Activated effector memory CD4-positive, alpha-beta T cell treated with anti-CD3 and anti-CD28 coated beads, Interleukin-2, amount 50 U/mL, for 16 hours (primary cell): ENCODE results near the gene VAPB.
"Not testable (repeated sequence)": the region's sequence is repeated elsewhere in the genome, so short reads cannot be mapped to it uniquely, and the experiment has no call there.

Experiments used
- DNase-seq: peaks from one replicate; pipeline ENCODE4 v3.0.0-alpha.2; 2020

Gene VAPB

DNA sequence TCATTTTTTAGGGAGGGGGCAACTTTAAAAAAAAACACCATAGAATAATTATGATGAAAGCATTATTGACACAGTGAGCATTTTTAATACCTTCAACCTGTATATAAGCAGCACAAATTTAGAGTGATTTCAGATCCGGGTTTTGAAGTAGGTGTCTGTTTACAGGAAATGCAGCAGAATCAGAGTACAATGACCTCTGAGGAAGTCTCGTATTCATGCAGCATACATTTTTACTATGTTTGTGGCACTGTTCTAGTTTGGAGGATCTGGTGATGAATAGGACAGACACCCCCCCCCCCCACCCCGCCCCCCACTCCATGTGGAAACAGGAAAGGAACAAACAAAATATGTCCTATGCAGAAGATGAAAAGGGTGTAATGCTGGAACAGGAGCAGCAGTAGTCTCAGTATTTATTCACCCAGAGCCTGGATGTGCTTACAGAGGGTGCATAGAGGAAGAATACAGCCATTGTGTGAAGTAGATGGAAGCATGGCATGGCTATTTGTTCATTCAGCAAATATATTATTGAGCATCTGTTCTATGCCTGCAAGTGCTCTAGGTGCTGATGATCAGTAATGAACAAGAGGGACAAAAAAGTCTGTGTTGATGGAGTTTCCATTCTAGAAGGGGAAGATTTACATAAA, 19.7 kb downstream of the VAPB start:
- DNase-seq, result no peak

DNA sequence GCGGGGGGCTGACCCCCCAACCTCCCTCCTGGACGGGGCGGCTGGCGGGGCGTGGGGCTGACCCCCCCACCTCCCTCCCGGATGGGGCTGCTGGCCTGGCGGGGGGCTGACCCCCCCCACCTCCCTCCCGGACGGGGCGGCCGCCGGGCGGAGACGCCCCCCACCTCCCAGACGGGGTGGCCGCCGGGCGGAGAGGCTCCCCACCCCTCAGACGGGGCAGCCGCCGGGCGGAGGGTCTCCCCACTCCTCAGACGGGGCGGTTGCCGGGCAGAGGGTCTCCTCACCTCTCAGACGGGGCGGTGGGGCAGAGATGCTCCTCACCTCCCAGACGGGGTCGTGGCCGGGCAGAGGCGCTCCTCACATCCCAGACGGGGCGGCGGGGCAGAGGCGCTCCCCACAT, 25.2 kb downstream of the VAPB start:
- DNase-seq, result not testable (repeated sequence)

DNA sequence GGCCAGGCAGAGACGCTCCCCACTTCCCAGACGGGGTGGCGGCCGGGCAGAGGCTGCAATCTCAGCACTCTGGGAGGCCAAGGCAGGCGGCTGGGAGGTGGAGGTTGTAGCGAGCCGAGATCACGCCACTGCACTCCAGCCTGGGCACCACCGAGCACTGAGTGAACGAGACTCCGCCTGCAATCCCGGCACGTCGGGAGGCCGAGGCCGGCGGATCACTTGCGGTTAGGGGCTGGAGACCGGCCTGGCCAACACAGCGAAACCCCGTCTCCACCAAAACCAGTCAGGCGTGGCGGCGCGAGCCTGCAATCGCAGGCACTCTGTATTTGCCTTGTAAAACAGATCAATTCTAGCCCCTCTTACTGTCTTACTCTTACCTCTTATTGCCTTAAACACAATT, 25.8 kb downstream of the VAPB start:
- DNase-seq, result not testable (repeated sequence)

DNA sequence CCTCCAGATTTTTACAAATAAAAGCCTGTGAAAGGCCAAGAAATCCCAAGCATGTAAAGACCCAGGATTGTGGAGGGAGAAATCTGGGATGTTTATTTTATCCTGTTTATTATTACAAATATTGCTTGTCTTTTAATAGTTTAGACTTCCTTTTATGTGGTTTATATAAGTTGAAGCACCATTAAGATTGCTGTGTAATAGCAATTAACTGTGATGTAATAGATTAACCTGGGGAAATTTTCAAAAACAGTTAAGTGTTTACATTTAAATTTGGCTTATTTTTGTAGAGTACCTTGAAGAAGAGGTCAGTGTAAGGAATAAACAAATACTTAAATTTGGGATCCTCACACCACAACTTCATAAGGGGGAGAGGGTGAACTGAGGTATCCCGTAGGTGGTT, 27.0 kb downstream of the VAPB start:
- no peak for DNase-seq

DNA sequence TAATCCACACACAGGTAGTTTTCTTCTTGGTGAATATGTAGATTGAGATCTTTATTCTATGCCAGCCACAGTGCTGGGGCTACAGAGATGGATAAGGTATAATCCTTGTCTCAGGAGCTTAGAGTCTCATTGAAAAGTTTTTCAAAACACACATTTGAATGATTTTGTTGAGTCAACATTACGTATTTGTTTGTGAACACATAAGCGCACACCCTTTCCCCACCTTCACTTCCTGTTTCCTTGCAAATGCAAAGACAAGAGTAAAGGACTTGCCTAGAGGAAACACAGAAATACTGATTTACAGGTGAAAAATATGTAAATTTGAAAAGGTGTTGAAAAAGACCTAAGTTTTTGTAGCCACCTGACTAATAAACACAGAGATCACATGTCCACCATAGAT, 27.8 kb downstream of the VAPB start:
- no peak for DNase-seq

DNA sequence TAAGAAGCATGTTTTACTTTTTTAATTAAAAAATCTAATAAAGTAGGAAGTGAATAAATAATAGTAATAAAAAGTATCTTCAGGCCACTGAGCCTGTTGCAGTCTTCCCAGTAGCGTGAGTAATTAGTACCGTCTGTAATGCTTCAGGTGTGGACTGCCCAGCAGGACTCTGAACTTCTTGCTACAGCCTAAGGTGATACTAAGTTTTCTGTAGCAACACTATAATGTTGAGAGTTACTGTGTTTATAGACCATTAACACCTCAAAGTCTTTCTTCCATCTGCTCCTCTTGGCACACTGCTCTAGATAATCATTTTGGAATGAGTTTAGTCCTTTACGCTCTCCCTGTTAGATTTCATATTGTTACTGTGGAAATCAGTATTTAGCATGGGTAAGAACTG, 28.4 kb downstream of the VAPB start:
- no peak for DNase-seq

DNA sequence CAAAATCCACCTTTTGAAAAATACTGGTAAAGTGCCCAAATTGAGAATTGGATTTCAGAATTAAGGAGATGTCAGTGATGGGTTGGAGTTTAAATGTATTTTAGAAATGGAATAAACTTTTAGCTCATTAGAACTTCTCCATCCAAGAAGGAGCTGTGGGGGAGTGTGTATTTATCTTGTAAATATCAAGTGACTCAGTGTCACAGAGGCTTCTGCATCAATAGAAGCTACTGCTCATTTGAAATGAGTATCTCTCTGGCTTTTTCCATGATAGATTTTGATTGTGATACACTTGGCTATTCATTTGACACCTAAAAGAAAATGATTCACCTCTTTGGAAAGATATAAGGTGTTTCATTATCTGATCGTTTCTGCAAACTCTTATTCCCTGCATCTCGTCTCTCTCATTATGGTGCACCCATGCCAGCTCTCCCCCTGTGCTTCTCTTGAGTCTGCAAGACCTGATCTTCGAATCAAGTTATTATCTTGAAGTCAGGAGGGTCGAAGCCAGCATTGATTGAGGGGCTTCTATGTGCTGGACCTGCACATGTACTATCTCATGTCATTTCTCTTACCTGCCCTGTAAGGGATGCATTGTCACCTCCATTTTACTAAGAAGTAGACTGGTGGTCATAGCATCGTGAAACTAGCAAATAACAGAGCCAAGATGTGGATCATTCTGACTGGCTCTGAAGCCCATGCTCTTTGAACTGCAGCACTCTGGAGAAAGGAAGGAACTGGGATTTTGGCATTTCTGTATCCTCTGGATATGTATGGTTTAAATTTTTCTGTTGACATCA, 30.1 kb downstream of the VAPB start:
- DNase-seq, result no peak

DNA sequence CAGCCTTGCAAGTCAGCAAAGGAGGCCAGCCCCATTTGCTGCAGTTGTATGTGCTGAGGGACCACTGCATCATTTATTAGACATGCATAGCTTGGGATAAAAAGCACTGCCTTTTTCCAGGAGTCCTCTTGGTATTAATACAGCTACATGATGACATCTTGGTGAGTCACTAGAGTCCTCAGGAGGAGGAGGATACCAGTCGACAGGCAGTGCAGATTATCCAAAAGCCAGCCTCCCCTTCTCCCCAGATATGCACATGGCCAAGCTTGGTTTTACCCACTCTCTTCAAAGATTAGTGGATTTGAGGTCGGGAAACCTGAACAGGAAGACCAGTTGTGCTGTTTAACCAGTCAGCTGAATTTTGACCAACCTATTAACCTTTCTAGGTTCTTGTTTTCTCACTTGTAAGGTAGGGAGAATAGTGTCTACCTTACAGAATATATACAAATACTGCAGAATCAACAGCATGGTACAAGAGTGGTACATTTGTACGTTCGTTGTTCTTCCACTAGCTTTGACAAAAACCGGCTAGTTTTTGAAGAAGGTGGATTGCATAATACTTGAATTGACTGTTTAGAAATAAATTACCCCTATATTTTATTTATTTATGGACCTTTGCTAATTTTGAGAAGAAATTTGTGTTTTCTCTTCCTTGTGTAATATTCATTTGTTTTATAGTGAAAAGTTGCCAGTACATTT, 31.9 kb downstream of the VAPB start:
- DNase-seq, result no peak

DNA sequence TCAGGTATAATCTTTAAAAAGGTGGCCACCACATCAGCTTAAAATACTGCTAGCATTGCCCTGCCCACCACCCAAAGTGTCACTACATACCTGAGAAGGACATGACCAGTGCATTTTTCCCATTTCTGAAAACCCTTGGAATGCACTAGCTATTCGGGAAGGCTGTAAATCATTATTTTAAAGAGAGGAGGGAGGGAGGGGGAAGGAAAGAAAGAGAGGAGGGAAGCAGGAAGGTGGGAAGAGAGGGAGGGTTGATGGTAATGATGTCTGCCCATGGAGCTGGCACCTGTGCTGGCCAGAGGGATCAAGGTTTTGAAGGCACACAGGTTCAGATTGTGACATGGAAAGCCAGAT, 32.4 kb downstream of the VAPB start:
- no peak for DNase-seq

DNA sequence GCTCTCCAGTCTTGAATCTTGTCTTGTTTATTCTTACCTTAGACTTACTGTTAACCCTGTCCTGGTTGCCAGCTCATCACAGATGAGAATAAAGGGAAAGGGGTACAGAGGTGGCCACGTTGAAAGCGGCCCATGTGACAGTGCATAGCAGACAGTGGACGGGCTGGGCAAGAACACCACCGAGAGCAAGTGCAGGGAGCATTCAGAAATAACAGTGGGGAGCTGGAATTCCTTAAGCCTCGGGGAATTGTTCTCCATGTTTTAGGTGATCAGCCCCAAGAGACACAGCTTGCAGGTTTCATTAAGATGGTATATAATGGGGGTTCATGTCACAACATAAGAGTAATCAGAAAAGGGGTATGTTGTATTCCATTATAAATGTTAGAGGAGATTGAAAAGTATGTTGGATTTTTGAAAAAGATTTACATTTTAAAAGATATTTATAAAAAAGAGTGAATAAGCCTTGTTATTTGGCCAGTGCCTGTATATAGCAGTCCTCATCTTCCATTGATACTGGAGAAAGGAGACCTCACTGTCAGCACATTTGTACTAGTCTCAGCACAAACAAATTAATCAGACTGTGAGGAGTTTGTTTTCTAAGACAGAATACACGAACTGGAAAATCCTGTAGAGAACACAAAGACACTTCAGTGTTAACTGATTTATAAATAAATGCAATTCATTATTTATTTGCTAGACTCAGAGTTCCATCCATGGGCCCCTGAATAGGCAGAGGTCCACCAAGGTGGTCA, 35.4 kb downstream of the VAPB start:
- no peak for DNase-seq

DNA sequence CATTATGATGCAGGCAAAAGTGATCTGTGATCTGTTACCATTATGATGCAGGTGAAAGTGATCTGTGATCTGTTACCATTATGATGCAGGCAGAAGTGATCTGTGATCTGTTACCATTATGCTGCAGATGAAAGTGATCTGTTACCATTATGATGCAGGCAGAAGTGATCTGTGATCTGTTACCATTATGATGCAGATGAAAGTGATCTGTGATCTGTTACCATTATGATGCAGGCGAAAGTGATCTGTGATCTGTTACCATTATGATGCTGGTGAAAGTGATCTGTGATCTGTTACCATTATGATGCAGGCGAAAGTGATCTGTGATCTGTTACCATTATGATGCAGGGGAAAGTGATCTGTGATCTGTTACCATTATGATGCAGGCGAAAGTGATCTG, 38.5 kb downstream of the VAPB start:
- not testable (repeated sequence) for DNase-seq

DNA sequence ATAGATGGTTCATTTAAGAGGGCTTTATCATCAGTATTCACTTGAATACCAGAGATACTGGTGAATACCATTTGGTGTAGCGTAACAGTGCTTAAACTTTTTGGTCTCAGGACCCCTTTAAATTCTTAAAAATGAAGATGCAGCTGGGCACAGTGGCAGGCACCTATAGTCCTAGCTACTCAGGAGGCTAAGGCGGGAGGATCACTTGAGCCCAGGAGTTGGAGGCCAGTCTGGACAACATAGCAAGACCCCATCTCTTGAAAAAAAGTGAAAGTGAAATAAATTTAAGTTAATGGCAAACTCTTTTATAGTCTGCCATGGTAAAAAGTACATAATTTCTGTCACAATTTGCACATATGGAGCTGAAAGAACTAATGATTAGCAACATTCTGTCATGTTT, 39.3 kb downstream of the VAPB start:
- DNase-seq, result no peak

DNA sequence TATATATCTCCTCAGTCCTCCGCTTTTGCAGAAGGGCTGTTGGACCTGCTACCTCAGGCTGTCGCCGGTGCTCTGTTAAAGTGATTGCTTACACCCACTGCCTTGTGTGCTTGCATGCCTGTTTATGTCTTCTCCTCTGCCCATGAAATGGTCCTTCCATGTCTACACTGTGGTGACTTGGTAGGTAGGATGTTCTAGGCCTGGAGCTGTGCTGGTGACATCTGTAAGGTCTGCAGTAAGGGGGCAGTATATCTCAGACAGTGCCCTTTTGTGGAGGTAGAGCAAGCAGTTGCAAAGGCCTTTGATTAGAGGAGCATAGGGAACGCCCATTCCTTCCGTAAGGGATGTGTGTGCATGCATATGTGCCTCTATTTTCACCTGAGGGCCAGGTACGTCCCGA, 40.3 kb downstream of the VAPB start:
- DNase-seq, result no peak

DNA sequence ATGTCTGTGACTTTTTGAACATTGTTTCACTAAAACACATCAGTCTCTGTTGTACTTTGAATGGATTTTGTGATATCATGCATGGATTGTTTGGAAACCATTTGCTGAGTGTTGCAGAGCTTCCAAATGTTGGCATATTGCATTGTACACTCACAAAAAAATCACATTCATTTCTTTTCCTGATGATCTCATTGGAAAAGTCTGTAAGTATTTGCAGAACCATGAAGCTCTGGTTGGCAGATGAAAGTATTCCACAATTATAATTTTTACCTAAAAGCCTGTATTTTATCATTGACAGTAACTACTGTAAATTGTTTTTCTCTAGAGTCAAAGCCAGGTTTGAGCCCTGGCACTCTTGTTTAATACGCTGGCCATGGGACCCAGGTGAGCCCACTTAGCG, 42.1 kb downstream of the VAPB start:
- DNase-seq, result no peak

DNA sequence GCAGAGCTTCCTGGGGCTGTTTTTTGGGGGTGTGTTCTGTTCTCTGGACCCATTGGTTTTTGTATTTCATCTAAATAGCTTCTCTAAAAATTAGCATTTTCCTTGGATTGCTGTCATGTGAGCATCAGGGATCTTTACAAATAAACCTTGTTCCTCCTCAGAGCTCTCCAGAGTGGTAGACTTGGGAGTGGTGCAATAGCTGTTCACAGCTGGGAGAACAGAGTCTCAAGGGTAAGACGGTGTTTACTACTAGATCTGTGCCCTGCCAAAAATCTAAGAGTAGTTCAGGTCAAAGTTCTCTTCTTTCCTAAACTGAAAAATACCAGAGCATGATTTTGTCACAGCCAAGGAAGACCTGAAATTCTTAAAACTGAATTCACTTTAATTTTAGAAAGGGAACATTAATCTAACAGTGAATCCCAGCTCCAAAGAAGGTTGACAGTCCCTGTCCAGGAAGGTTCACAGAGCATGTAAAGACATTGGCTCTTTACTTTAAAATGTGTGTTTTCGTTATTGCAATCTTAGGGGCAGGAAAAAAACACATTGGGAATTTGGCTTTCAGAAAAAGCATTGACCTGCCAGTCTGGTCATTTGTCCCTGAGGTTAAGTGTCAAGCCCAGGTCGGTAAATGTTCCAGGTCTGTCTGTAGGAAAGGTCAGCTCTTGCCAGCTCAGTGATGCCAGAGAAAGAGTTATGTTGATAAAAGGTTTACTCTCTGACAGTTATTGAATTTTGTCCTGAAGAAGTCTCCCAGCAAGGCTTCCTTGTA, 43.3 kb downstream of the VAPB start:
- no peak for DNase-seq

DNA sequence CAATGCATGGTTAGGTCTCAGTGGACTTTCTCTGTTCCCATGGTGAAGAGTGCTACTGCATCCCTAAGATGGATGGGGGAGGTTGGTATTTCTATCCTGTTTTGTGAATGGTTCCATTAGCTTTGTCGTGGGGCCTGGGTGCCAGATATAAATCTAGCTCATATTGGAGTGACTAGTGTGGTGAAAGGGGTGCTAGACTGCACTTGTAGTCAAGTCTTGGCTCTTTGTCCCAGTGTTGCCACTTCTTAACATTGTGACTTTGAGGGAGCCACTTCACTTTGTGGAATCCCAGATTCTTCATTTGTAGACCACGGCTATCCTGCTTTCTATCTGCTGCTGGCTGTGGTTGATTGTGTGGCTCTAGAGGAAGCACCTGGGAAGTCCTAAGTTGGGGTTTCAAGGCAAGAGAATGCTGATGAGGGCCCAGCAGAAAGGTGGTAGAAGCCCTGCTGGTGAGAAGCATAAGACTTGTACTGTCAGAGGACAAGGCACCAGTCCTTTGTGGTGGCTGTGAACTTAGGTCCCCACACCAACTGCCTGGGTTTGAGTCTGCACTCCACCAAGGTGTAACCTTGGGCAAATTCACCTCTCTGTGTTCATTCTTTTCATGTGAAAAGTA, 44.1 kb downstream of the VAPB start:
- DNase-seq, result no peak

DNA sequence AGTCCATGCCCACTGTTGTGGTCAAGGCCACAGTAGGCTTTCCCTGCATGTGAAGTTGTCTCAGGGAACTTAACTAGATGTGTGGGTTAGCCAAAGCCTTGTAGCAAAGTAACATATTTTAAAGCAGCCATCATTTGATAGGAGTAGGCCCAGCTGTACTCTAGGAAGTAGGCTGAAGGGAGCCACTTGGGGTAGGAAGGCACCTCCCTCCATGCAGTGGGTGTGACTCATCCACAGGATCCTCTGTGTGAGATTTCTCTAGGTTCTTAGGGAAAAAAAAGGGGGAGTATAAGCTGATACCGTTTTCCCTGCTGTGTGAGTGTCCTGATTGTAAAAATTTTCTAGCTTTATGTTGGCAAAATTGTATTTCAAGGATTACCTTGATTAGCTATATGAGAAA, 44.7 kb downstream of the VAPB start:
- DNase-seq, result no peak

DNA sequence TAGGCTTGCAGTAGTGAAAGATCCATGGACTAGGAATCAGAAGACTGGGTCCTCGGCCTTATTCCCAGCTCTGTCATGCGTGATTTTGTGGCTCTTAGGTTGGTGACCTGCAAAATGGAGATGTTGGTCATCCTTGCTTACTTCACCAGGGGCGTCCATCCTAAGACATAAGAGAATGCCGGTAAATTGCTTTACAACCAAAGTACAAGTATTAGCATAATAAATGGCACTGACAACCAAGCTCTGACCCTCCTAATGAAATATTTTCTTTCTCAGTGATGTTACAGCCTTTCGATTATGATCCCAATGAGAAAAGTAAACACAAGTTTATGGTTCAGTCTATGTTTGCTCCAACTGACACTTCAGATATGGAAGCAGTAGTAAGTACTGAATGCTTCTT, 45.3 kb downstream of the VAPB start:
- no peak for DNase-seq

DNA sequence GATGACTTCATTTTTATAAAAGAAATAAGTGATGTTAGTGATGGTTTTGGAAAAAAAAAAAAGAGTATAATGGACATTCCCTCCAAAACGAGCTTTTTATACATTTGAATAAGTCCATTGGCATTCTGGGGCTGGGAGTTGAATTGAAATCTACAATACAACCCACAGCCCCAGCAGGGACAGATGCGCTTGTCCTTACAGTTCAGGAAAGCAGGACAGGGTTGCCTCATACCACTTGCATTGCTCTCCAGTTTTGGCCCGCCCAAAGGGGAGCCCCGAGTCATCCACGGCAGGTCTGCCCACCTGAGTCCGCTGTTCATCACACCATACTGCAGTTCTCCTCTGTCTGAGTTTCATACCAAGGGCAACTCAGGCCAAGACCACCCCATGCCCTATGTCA, 46.2 kb downstream of the VAPB start:
- no peak for DNase-seq

DNA sequence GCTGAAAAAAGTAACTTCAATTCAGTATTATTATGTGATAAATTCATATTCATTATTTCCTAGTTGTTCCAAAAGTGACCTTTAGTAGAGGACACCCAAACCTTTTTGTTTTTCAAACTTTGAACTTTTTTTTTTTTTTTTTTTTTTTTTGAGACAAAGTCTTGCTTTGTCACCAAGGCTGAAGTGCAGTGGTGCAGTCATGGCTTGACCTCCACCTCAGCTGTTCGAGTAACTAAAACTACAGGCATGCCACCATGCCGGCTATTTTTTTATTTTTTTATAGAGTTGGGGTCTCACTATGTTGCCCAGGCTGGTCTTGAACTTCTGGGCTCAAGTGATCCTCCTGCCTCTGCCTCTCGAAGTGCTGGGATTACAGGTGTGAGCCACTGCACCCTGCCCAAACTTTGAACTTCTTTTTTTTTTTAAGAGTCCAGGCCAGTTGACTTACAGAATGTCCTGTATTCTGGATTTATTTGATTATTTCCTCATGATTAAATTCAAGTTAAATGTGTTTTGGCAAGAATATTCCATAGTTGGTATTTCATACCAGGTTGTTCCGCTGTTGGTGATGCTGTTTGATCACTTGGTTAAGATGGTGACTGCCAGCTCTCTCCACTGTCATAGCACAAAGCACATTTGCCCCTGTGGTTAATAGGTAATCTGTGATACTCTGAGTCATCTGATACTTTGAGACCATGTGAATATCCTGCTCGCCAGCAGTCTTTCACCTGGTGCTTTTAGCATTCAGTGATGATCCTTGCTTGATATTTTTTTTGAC, 48.0 kb downstream of the VAPB start:
- DNase-seq, result no peak
